Measurements from ENCODE around the gene NOP9.

NOP9 gene

GRCh38 chr14:24271134-24271833, 28.4 kb upstream of the NOP9 start, which contains the start of gene RABGGTA:
Gene RABGGTA, minus strand, starts transcription at chr14:24271597. Its CDS starts 482 bp downstream, at chr14:24271115.
- H3K27me3 Mint-ChIP-seq (ENCODE audit: low read depth, poor library complexity), result peaks cover 6% of the 10 kb centered on the region
- H3K4me1 Mint-ChIP-seq, result peaks cover 22% of the 10 kb centered on the region
- no peaks in the 10 kb centered on the region for H3K9me3 Mint-ChIP-seq
- H3K4me3 Mint-ChIP-seq, result peak within 1 kb of the TSS; percentile 87
- H3K27ac Mint-ChIP-seq, result peak within 1 kb of the TSS; percentile 89
- DNase-seq, result peak; percentile 91
- H3K36me3 Mint-ChIP-seq (ENCODE audit: low read depth), result peaks cover 10% of the 10 kb centered on the region
- peak; percentile 54 for TF ChIP-seq CTCF (IDR thresholded peaks at IDR 0.05)

- H3K36me3 Mint-ChIP-seq (ENCODE audit: low read depth), result peaks cover 5% of the 10 kb centered on the region
- TF ChIP-seq CTCF (IDR thresholded peaks at IDR 0.05), result no peak
- no peaks in the 10 kb centered on the region for H3K9me3 Mint-ChIP-seq
- H3K4me1 Mint-ChIP-seq, result peaks cover 22% of the 10 kb centered on the region
- no peak for DNase-seq
- H3K4me3 Mint-ChIP-seq, result peak overlapping the region; percentile 87
- H3K27ac Mint-ChIP-seq, result no peak overlapping the region
- H3K27me3 Mint-ChIP-seq (ENCODE audit: low read depth, poor library complexity), result peaks cover 9% of the 10 kb centered on the region
Measured at GRCh38 chr14:24271834-24272263, 27.8 kb upstream of the NOP9 start.

DNA sequence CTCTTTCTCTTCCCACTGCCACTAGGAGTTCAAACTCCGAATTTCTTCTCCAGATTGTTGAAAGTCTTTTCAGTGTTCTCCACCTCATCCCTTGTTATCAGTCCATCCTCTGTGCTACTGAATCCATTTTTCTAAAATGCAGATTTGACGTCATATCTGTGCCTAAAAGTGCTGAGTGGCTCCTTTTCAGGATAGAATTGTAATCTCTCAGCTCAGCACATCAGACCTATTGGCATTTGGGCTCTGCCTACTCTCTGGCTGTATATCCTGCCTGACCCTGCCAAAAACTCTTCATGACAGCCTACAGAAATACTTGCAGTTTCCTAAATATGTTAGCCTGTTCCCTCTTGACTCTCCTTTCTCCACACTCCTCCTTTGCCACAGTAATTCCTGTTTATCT, 27.2 kb upstream of the NOP9 start:
- H3K9me3 Mint-ChIP-seq, result no peaks in the 10 kb centered on the region
- peaks cover 16% of the 10 kb centered on the region for H3K4me1 Mint-ChIP-seq
- DNase-seq, result no peak
- no peaks in the 10 kb centered on the region for H3K36me3 Mint-ChIP-seq (ENCODE audit: low read depth)
- TF ChIP-seq CTCF (IDR thresholded peaks at IDR 0.05), result no peak
- H3K27me3 Mint-ChIP-seq (ENCODE audit: low read depth, poor library complexity), result peaks cover 14% of the 10 kb centered on the region
- H3K4me3 Mint-ChIP-seq, result peak overlapping the region; percentile 87
- no peak overlapping the region for H3K27ac Mint-ChIP-seq

- TF ChIP-seq CTCF (IDR thresholded peaks at IDR 0.05), result no peak
- Mint-ChIP-seq H3K9me3 (no peaks in the 10 kb centered on the region), H3K27ac (no peak overlapping the region), H3K27me3 (ENCODE audit: low read depth, poor library complexity) (peaks cover 14% of the 10 kb centered on the region), H3K4me3 (no peak overlapping the region), H3K4me1 (peaks cover 16% of the 10 kb centered on the region), H3K36me3 (ENCODE audit: low read depth) (no peaks in the 10 kb centered on the region)
- no peak for DNase-seq
Measured at GRCh38 chr14:24273422-24273998, 26.1 kb upstream of the NOP9 start.

- Mint-ChIP-seq H3K36me3 (ENCODE audit: low read depth) (no peaks in the 10 kb centered on the region), H3K27ac (no peak overlapping the region), H3K4me3 (no peak overlapping the region), H3K4me1 (peaks cover 16% of the 10 kb centered on the region), H3K9me3 (no peaks in the 10 kb centered on the region), H3K27me3 (ENCODE audit: low read depth, poor library complexity) (peaks cover 14% of the 10 kb centered on the region)
- TF ChIP-seq CTCF (IDR thresholded peaks at IDR 0.05), result no peak
- DNase-seq, result no peak
Measured at GRCh38 chr14:24274101-24274543, 25.5 kb upstream of the NOP9 start.

Data from nephron progenitor cell (in vitro differentiated cells).